ENCODE measurements around the gene ZMYM2.

ZMYM2 gene

DNA sequence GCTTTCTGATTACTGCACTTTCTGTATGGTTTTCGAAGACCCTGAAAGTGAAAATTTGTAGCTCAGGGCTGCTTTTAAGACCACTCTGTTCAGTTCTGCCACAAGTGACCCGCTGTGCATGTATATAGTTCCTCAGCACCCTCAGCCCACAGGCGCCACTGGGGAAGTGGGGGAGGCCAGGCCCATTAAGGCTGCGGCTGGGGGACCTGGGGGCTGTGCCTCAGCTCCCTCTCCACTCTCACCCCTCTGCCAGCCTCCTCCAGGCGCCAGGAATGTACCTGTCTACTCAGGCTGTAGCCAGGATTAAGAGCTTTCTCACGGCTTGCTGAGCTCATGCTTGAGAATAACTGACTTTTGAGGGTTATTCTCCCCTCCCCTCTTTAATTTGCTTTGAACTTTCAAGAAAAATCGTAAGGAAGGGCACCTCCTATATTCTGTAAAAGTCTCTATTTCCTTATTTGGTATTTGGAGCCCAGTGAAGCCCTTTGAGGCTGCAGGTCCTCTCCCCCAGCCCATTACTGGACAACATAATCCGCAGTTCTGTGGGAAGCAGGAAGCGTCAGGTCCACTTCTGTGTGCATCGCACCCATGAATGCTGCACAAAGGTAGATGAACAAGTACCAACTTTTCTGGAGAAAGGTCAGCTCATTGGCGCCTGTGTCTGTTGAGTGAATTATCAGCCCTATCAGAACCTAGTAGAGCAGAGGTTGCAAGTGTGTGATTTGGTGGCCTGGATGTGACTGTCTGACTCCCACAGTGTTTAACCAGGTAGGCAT lies 172.7 kb downstream of the ZMYM2 start:
- in situ Hi-C loops (cut with MboI; ENCODE audit: low sequenced_read_pairs), result no loop called here

DNA sequence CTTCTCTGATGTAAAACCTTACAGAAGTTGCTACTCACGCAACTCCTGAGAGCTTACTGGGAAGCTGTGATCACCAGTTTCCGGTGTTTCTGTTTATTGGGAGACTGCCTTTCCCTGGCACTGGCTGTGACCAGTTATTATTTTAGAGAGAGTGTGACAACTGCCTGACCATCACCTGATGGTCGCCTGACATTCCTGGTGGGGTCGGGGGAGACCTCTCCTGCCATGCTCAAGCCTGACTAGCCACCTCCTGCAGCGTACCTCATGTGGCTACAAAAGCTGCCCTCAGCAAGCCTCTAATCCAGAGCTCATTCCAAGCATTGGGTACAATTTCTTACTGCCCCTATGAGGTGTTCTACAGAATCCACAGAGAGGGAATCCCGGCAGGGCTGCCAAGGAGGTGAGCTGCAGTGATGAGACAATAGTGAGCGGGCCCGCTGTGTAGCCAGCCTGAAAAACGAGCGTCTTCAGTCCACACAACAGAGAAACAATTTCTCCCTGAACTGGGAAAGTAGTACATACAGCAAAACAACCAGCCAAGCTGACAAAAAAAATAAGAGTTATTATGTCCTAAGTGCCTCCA lies 173.6 kb downstream of the ZMYM2 start:
- in situ Hi-C loops (cut with MboI; ENCODE audit: low sequenced_read_pairs), result no loop called here

DNA sequence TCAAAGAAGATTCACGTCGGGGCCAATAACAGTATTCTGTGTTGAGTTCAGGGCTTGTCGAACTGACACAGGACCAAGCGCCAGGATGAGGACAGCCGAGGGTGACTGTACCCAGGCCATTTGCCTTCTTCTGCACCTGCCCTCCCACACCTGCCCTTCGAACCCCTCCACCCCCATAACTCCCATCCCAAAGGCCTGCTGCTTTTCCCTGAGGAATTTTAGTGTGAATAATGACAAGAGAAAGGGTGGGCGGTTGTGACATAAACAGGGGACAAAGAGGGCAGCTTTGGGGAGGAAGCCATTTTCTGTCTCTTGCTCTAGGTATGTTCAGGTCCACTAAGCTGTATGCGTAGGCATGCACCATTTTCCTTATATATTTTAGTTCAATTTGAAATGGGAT lies 176.2 kb downstream of the ZMYM2 start:
- in situ Hi-C loops (cut with MboI; ENCODE audit: low sequenced_read_pairs), result no loop called here

DNA sequence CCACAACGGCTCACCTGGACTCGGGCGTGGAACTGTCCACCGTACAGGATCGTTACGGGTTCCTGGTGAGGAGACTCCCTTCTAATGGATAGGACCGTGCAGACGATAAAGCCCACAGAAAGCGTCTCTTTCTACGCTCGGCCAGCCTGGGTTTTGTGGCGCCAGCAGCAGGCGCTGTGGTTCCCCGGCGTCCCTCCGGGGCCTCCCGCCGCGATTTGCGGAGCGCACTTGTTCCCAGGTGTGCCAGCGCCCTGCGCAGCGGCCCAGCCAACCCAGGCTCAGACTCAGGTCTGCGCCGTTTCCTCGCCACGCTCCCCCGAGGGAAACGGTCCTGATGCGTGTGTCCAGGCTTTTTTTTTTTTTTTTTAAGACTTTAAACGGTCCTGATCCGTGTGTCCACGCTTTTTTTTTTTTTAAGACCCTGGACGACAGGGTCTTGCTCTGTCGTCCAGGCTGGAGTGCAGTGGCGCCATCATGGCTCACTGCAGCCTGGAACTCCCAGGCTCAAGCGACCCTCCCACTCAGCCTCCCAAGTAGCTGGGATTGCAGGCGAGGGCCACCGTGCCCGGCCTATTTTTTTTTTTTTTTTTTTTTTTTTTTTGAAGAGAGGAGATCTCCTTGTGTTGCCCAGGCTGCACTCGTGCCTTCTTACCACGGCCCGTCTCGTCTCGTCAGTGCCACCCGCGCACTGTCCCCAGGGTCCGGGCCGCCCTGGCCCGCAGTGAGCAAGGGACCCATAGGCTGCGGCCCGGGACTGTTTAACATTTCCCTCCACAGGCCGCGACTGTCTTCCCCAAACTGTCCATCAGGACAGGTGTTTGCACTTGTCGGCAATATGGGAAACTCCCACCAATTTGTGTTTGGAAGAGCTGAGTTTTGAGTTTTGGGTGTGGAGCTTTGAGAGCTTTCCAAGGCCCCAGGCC lies 178.5 kb downstream of the ZMYM2 start:
- in situ Hi-C loops (cut with MboI; ENCODE audit: low sequenced_read_pairs), result no loop called here

DNA sequence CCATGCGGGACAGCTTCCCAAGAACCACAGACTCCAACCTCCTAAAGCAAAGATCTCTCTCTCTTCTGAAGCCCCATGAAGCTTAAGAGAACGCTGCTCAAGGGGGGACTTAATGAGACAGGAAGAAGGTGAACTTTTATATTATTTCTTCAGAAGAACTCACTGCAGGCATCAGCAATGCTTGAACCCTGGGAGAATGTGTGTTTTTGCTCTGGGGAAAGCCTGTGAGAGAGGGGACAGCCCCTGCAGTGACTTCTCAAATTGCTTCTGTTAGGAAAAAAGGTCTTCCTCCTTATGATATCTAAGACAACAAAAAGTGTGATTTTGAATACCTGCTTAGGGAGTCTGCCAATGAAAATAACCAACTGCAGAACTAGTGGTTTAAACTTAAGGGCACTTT lies 179.3 kb downstream of the ZMYM2 start:
- in situ Hi-C loops (cut with MboI; ENCODE audit: low sequenced_read_pairs), result no loop called here

DNA sequence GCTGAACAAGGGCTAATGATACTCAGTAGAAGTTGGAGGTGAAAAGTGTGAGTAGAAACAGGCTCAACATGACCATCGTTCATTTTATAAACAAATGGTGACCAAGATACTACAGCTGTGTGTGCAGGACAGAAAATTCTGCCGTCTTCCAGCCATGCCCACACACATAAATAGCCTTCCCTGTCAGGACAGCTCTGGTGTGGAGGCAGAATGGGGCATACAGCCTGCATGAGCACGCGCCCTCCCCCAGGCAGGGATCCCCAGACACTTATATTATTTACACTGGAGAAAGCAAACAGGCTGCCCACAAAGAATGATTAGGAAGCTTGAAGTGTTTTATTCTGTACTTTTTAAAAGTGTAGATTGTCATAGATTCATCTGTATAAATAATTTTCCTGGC lies 182.0 kb downstream of the ZMYM2 start:
- in situ Hi-C loops (cut with MboI; ENCODE audit: low sequenced_read_pairs), result no loop called here

Data from hTERT RPE-1 (cell line).